ENCODE measurements around the gene RUFY1. TPM values are rescaled to one million over a fixed set of nuclear protein-coding genes. Genes with fewer than 3 reads are reported as not detected.
A peak's percentile ranks its signal among the peaks of the same experiment; 100 is the strongest.

The RUFY1 gene
- total and polyA plus RNA-seq, 2 of the 13 experiments (the other 11 are each of a cell fraction or from before 2014, with no cell fraction given), result 19.9 to 31.9 TPM

GRCh38 chr5:179623003-179623905 lies 72.9 kb downstream of the RUFY1 start, which contains the start of gene HNRNPH1 (continued):
- peak; percentile 31; the same call in 1 of the 2 replicates for TF ChIP-seq ZNF589 (CRISPR knock-in tag; conservative IDR thresholded peaks at IDR 0.05)
- TF ChIP-seq FOXA3 (CRISPR knock-in tag; IDR thresholded peaks at IDR 0.05), result peak; percentile 60; the same call in 1 of the 2 replicates
- TF ChIP-seq TMF1 (CRISPR knock-in tag; IDR thresholded peaks at IDR 0.05; ENCODE audit: low read depth), result peak; percentile 95; the same call in 1 of the 2 replicates
- TF ChIP-seq SP1 (IDR thresholded peaks at IDR 0.05), result no peak
- TF ChIP-seq SP1 (CRISPR knock-in tag; IDR thresholded peaks at IDR 0.05), result peak; percentile 67
- TF ChIP-seq ZFX (CRISPR knock-in tag; IDR thresholded peaks at IDR 0.05; ENCODE audit: low read depth), result peak; percentile 99
- TF ChIP-seq NFRKB (IDR thresholded peaks at IDR 0.05), result peak; percentile 26; the same call in 1 of the 2 replicates
- peak; percentile 35; the same call in 1 of the 2 replicates for TF ChIP-seq KAT7 (CRISPR knock-in tag; IDR thresholded peaks at IDR 0.05; ENCODE audit: borderline replicate concordance)
- peak; percentile 86 for TF ChIP-seq SAP130 (CRISPR knock-in tag; IDR thresholded peaks at IDR 0.05; ENCODE audit: low read depth)
- peak; percentile 39; the same call in 1 of the 2 replicates for TF ChIP-seq ISL2 (CRISPR knock-in tag; IDR thresholded peaks at IDR 0.05)
- no peak for TF ChIP-seq PBX3 (CRISPR knock-in tag; IDR thresholded peaks at IDR 0.05; ENCODE audit: borderline replicate concordance)
- peak; percentile 14; the same call in 1 of the 2 replicates for TF ChIP-seq ZNF503 (CRISPR knock-in tag; IDR thresholded peaks at IDR 0.05)
- TF ChIP-seq IKZF5 (CRISPR knock-in tag; IDR thresholded peaks at IDR 0.05), result peak; percentile 68
- no peak; the same call in 1 of the 2 replicates for TF ChIP-seq ZNF276 (CRISPR knock-in tag; IDR thresholded peaks at IDR 0.05; ENCODE audit: low read depth)
- TF ChIP-seq KLF12 (CRISPR knock-in tag; IDR thresholded peaks at IDR 0.05; ENCODE audit: borderline replicate concordance), result peak; percentile 53
- peak; percentile 30; the same call in 1 of the 2 replicates for TF ChIP-seq TFE3 (CRISPR knock-in tag; IDR thresholded peaks at IDR 0.05)
- TF ChIP-seq HNRNPL (IDR thresholded peaks at IDR 0.05; ENCODE audit: low read depth, low read length), result peak; percentile 44
- no peak for TF ChIP-seq KDM6A (CRISPR knock-in tag; IDR thresholded peaks at IDR 0.05; ENCODE audit: low read depth)
- TF ChIP-seq ZBTB42 (CRISPR knock-in tag; IDR thresholded peaks at IDR 0.05), result 0 out of 2 replicates have a peak, but pooled peaks have one; percentile 84
